ENCODE measurements around the gene IQCF2.
A peak's percentile ranks its signal among the peaks of the same experiment; 100 is the strongest.

IQCF2 gene

GRCh38 chr3:51819151-51819550, 42.3 kb upstream of the IQCF2 start:
- TF ChIP-seq CTCF (IDR thresholded peaks at IDR 0.05; ENCODE audit: low read depth, low read length, missing control alignments), result no peak
- DNase-seq (ENCODE audit: extremely low read depth, low read depth), result no peak
- no peak overlapping the region for H3K4me3 ChIP-seq (replicated peaks; ENCODE audit: low read depth, low read length)

DNA sequence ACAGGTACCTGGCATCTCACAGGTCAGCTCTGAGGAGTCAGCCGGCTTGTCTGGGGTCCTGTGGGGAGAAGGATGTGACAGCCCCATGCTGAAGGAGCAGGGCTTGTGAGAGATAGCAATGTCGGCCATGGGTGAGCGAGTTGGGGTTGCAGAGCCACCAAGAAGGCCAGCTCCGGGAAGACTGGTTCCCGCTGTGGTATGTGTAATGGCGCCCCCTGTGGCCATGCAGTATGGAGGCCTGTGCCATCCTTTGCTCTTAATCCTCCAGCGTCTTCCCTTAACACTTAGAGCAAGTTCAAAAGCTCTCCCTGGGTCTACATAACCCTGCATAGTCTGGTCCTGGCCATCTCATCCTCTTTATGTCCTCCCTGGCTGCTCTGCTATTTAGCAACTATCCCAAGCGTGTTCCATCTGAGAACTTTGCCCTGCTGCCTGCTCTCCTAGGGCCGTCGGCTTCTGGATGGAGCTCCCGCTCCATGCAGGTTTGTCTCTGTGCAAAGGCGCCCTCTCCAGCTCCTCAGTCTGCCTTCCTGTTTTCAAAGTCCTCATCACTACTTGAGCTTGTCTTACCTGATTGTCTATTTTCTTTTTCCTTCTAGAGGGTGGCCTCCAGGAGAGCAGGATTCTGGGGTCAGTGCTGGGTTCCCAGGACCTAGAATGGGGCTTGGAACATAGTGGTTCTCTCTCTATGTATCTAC, 41.6 kb upstream of the IQCF2 start:
- H3K4me3 ChIP-seq (replicated peaks; ENCODE audit: low read depth, low read length), result no peak overlapping the region
- no peak for DNase-seq (ENCODE audit: extremely low read depth, low read depth)
- peak; percentile 60 for TF ChIP-seq CTCF (IDR thresholded peaks at IDR 0.05; ENCODE audit: low read depth, low read length, missing control alignments)

- DNase-seq (ENCODE audit: extremely low read depth, low read depth), result no peak
- no peak for TF ChIP-seq CTCF (IDR thresholded peaks at IDR 0.05; ENCODE audit: low read depth, low read length, missing control alignments)
- H3K4me3 ChIP-seq (replicated peaks; ENCODE audit: low read depth, low read length), result no peak overlapping the region
Measured at GRCh38 chr3:51828297-51828696, 33.1 kb upstream of the IQCF2 start.

- TF ChIP-seq CTCF (IDR thresholded peaks at IDR 0.05; ENCODE audit: low read depth, low read length, missing control alignments), result no peak
- no peak for DNase-seq (ENCODE audit: extremely low read depth, low read depth)
- no peak overlapping the region for H3K4me3 ChIP-seq (replicated peaks; ENCODE audit: low read depth, low read length)
Measured at GRCh38 chr3:51830345-51830744, 31.1 kb upstream of the IQCF2 start.

- H3K4me3 ChIP-seq (replicated peaks; ENCODE audit: low read depth, low read length), result no peak overlapping the region
- TF ChIP-seq CTCF (IDR thresholded peaks at IDR 0.05; ENCODE audit: low read depth, low read length, missing control alignments), result no peak
- no peak for DNase-seq (ENCODE audit: extremely low read depth, low read depth)
Measured at GRCh38 chr3:51830836-51831385, 30.5 kb upstream of the IQCF2 start.

- TF ChIP-seq CTCF (IDR thresholded peaks at IDR 0.05; ENCODE audit: low read depth, low read length, missing control alignments), result no peak
- no peak overlapping the region for H3K4me3 ChIP-seq (replicated peaks; ENCODE audit: low read depth, low read length)
- DNase-seq (ENCODE audit: extremely low read depth, low read depth), result no peak
Measured at GRCh38 chr3:51836606-51837005, 24.8 kb upstream of the IQCF2 start.

Data from HFF-Myc (cell line).